Inferior parietal cortex (tissue), 1 donor: Measurements from ENCODE around the gene PREX1.

Experiments used
- DNase-seq: peaks from one replicate; pipeline ENCODE4 v3.0.0-alpha.2; 2016; ENCODE audit errors: extremely low spot score

PREX1 gene

GRCh38 chr20:48585061-48585870, 242.5 kb downstream of the PREX1 start:
- no peak for DNase-seq

GRCh38 chr20:48584391-48585060, 243.3 kb downstream of the PREX1 start:
- DNase-seq, result no peak

- no peak for DNase-seq
Measured at GRCh38 chr20:48583801-48584200, 244.0 kb downstream of the PREX1 start.

- no peak for DNase-seq
Measured at GRCh38 chr20:48583171-48583570, 244.6 kb downstream of the PREX1 start.

GRCh38 chr20:48582673-48582985, 245.2 kb downstream of the PREX1 start:
- no peak for DNase-seq

- no peak for DNase-seq
Measured at GRCh38 chr20:48581167-48581566, 246.6 kb downstream of the PREX1 start.

GRCh38 chr20:48578397-48579098, 249.3 kb downstream of the PREX1 start:
- DNase-seq, result no peak

GRCh38 chr20:48577557-48577956, 250.2 kb downstream of the PREX1 start:
- no peak for DNase-seq

- DNase-seq, result no peak
Measured at GRCh38 chr20:48574383-48574782, 253.4 kb downstream of the PREX1 start.
